Uterus (tissue), 4 donors: ENCODE results near the gene MED29. TPM values are rescaled to one million over a fixed set of nuclear protein-coding genes. Genes with fewer than 3 reads are reported as not detected.

Source experiments
- DNase-seq, 2 donors: peaks; one replicate each; pipeline ENCODE4 v3.0.0-alpha.2; 2019 to 2020
- H3K27ac ChIP-seq, 2 donors: fragments of 200-600 bp; sonication (generic); 1 replicate in 1 of 2; 2 replicates in 1 of 2; pipeline ENCODE4 v1.5.1; 2016 to 2018
- H3K27me3 ChIP-seq, 2 donors: fragments of 200-600 bp; sonication (generic); one replicate each; pipeline ENCODE4 v1.5.1; 2018 to 2019; ENCODE audit warnings: control low read depth in 1 of 2
- H3K36me3 ChIP-seq, 2 donors: fragments of 200-600 bp; sonication (generic); one replicate each; pipeline ENCODE4 v1.5.1; 2019; ENCODE audit warnings: control low read depth in 1 of 2
- H3K4me1 ChIP-seq, 2 donors: fragments of 200-600 bp; sonication (generic); one replicate each; pipeline ENCODE4 v1.5.1; 2018 to 2019; ENCODE audit warnings: control low read depth in 1 of 2
- H3K4me3 ChIP-seq, 2 donors: fragments of 200-600 bp; sonication (generic); 1 replicate in 1 of 2; 2 replicates in 1 of 2; pipeline ENCODE4 v1.5.1; 2018 to 2019; ENCODE audit warnings: mild to moderate bottlenecking in 1 of 2
- H3K9me3 ChIP-seq, 2 donors: fragments of 200-600 bp; sonication (generic); one replicate each; pipeline ENCODE4 v1.5.1; 2019; ENCODE audit warnings: control low read depth in 1 of 2
- POLR2A ChIP-seq, 2 donors: fragments of 450-650 bp; IDR thresholded peaks; one replicate each; pipeline ENCODE4 v1.6.1; 2016; ENCODE audit warnings: antibody characterized with exemption in 2 of 2, mild to moderate bottlenecking in 1 of 2, moderate library complexity in 1 of 2
- intact Hi-C: fragments of 100-400 bp; cut with DNase I; formaldehyde crosslinking; loops from one replicate; pipeline ENCODE4 v1.15.1; 2023; ENCODE audit warnings: low total_unique reads
- microRNA-seq: library from miRNA; unstranded; fragments of <30 nt; microRNA quantifications from one replicate; pipeline ENCODE4, GENCODE V29; 2016; ENCODE audit warnings: borderline microRNAs expressed, borderline replicate concordance
- small RNA-seq: library from RNA; depleted of rRNA; stranded (forward); fragments of <200 nt; gene quantifications from one replicate; pipeline ENCODE3, GENCODE V24; 2016
- total RNA-seq, 4 donors: library from RNA; depleted of rRNA in 3 of 4; stranded (reverse); fragments of >200 nt in 3 of 4; gene quantifications; one replicate each; pipeline versions ENCODE4 v1.1.0 to v1.2.4, GENCODE V29; 2014 to 2023
- TF ChIP-seq, protein P1 (sequence below), 4 experiments: fragments of 200-600 bp in 2 of 4; fragments of 450-650 bp in 2 of 4; sonication (generic) in 2 of 4; IDR thresholded peaks; one replicate each; pipeline ENCODE4 v1.5.1; 2016 to 2019; ENCODE audit warnings: antibody characterized with exemption in 4 of 4, mild to moderate bottlenecking in 2 of 4, moderate library complexity in 1 of 4
- donor health status: DM: yes; HTN: yes; CAD: no.

MED29 gene
- total RNA-seq, 4 donors from 2014 or later, result 15.6 to 282 (median 40.8) TPM

DNA sequence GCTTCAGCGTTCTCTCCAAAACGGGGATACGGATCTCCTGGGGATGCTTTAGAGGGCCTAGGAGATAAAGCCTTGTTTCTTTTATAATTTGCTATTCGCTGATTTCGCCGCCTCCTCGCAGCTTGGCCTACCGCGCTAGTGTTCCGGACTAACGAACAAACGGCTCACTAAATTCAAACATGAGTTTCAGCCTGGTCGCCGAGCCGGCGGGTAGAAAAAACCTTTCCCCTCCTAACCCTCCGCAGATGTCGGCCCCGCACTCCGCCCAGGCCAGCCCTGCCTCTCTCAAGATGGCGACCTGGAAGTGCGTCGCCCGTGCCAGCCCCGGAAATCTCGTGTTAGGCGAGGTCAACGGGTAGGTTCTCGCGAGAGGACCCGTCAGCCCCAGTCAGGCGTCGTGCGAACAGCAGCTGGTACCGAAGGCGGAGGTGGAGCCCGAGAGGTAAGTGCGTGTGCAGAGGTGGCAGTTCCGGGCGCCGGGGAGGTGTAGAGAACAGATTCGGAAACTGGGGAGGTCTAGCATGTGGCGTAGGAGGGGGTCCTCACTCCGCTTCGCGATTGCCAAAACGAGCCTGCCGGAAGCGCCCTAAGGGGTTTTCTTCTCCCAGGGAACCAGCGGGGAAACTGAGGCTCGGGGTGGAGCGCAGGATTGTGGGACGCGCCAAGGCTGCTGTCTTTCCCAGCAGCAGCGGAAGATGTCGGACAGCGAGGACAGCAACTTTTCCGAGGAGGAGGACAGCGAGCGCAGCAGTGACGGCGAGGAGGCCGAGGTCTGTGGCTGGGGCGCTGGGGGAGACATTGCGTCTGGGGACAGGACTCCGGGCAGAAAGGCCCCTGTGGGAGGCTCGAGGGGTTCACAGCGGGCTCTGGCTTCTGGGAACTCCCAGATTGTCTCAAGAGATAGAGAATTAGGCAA, 54.3 kb downstream of the MED29 start, which contains the start of gene SUPT5H:
SUPT5H (plus strand) TSS at position 387 of the 916 bp plus-strand sequence; CDS start at position 696, 309 bp downstream.
- peak within 1 kb of the TSS; percentile 70 to 96 for H3K4me3 ChIP-seq
- H3K27ac ChIP-seq, result peak within 1 kb of the TSS; percentile 94 to 97
- no peaks in the 10 kb centered on the region for H3K27me3 ChIP-seq
- peaks cover 0 to 8% of the 10 kb centered on the region in 2 donors for H3K4me1 ChIP-seq
- no peaks in the 10 kb centered on the region for H3K36me3 ChIP-seq
- TF ChIP-seq, protein P1, sequence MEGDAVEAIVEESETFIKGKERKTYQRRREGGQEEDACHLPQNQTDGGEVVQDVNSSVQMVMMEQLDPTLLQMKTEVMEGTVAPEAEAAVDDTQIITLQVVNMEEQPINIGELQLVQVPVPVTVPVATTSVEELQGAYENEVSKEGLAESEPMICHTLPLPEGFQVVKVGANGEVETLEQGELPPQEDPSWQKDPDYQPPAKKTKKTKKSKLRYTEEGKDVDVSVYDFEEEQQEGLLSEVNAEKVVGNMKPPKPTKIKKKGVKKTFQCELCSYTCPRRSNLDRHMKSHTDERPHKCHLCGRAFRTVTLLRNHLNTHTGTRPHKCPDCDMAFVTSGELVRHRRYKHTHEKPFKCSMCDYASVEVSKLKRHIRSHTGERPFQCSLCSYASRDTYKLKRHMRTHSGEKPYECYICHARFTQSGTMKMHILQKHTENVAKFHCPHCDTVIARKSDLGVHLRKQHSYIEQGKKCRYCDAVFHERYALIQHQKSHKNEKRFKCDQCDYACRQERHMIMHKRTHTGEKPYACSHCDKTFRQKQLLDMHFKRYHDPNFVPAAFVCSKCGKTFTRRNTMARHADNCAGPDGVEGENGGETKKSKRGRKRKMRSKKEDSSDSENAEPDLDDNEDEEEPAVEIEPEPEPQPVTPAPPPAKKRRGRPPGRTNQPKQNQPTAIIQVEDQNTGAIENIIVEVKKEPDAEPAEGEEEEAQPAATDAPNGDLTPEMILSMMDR (IDR thresholded peaks at IDR 0.05), result peak in 1 of 4 experiments; percentile 15
- peak; percentile 91 to 95 for TF ChIP-seq POLR2A (IDR thresholded peaks at IDR 0.05)
- no peaks in the 10 kb centered on the region for H3K9me3 ChIP-seq
- peak; percentile 96 to 97 for DNase-seq
- intact Hi-C loops, result no loop called here

GRCh38 chr19:39446365-39447084, 55.3 kb downstream of the MED29 start:
- Histone ChIP-seq H3K4me1 (peaks cover 0 to 8% of the 10 kb centered on the region in 2 donors), H3K9me3 (no peaks in the 10 kb centered on the region), H3K4me3 (peak overlapping the region; percentile 70 to 96), H3K27me3 (no peaks in the 10 kb centered on the region), H3K27ac (peak overlapping the region; percentile 94 to 97), H3K36me3 (no peaks in the 10 kb centered on the region)
- intact Hi-C loops, result no loop called here
- no peak for DNase-seq
- no peak for TF ChIP-seq POLR2A (IDR thresholded peaks at IDR 0.05)

DNA sequence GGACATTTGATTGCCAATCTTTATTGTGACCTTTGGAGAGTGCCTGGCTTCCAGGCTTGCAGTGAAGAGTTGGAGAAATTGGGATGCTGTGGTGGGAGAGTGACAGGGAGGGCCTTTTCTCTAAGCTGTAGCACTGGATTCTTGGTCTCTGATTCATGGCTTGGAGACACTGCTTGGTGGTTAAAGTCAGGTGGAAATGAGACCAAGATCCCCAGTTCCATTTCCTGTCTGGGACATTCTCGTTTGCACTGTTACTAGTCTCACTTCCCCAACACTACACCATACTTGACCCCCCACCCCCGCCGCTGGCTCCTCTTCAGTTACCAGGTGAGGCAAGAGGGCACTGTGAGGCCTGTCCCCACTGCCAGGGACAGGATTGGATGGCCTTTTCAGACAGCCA, 57.1 kb downstream of the MED29 start:
- DNase-seq, result no peak
- H3K9me3 ChIP-seq, result no peaks in the 10 kb centered on the region
- TF ChIP-seq POLR2A (IDR thresholded peaks at IDR 0.05), result no peak
- TF ChIP-seq, protein P1 (IDR thresholded peaks at IDR 0.05), result no peak
- no peaks in the 10 kb centered on the region for H3K36me3 ChIP-seq
- H3K4me1 ChIP-seq, result peaks cover 0 to 8% of the 10 kb centered on the region in 2 donors
- intact Hi-C loops, result no loop called here
- no peak overlapping the region for H3K4me3 ChIP-seq
- H3K27ac ChIP-seq, result no peak overlapping the region
- H3K27me3 ChIP-seq, result no peaks in the 10 kb centered on the region

GRCh38 chr19:39449116-39449797, 58.1 kb downstream of the MED29 start:
- no peak for TF ChIP-seq POLR2A (IDR thresholded peaks at IDR 0.05)
- TF ChIP-seq, protein P1 (IDR thresholded peaks at IDR 0.05), result no peak

More at GRCh38 chr19:39449116-39449797, 58.1 kb downstream of the MED29 start:
- Histone ChIP-seq H3K27me3 (no peaks in the 10 kb centered on the region), H3K27ac (no peak overlapping the region), H3K36me3 (no peaks in the 10 kb centered on the region), H3K4me1 (peaks cover 0 to 8% of the 10 kb centered on the region in 2 donors), H3K4me3 (no peak overlapping the region), H3K9me3 (no peaks in the 10 kb centered on the region)
- intact Hi-C loops, result no loop called here
- no peak for DNase-seq

Small RNA genes within 50 kb of the gene (microRNA-seq; reads per million reads assigned to microRNA genes)
- gene MIR4530, result 3.9 reads per million

Small RNA genes within 50 kb of the gene (small RNA-seq; reads per million reads assigned to genes)
- gene AC011445.2 (not detected), gene MIR4530 (not detected), gene RN7SL566P (not detected)

Other genes with a start within 250 kb of the MED29 start
- gene NCCRP1, start 194.4 kb upstream of the MED29 start, total RNA-seq, result not detected
- gene SYCN, start 187.1 kb upstream of the MED29 start, total RNA-seq, result not detected
- not detected for gene IFNL3, start 146.4 kb upstream of the MED29 start, total RNA-seq
- under 1 TPM in 1 of 4 donors, not detected in 3; 0.90 TPM for gene IFNL4, start 142.5 kb upstream of the MED29 start, total RNA-seq
- gene IFNL2, start 123.0 kb upstream of the MED29 start, total RNA-seq, result not detected
- not detected for gene IFNL1, start 95.0 kb upstream of the MED29 start, total RNA-seq
- gene LRFN1, start 70.5 kb upstream of the MED29 start, total RNA-seq, result 1 to 10 TPM in 2 of 4 donors, not detected in 2; 1.4 to 4.7 TPM
- 10 to 100 TPM; 10.4 to 43.0 (median 18.9) TPM for gene GMFG, start 55.3 kb upstream of the MED29 start, total RNA-seq
- gene SAMD4B, start 49.0 kb upstream of the MED29 start, total RNA-seq, result 100 to 1,000 TPM in 1 of 4 donors, 10 to 100 TPM in 3; 11.3 to 128 (median 58.6) TPM
- 10 to 100 TPM; 21.8 to 65.6 (median 33.7) TPM for gene PAF1, start 272 bp upstream of the MED29 start, total RNA-seq
- gene ZFP36, start 15.5 kb downstream of the MED29 start, total RNA-seq, result 100 to 1,000 TPM in 2 of 4 donors, 10 to 100 TPM in 1, 1 to 10 TPM in 1; 5.0 to 276 (median 145) TPM
- gene PLEKHG2, start 21.3 kb downstream of the MED29 start, total RNA-seq, result 100 to 1,000 TPM in 1 of 4 donors, 10 to 100 TPM in 1, 1 to 10 TPM in 2; 5.1 to 120 (median 21.6) TPM
- 1,000 to 10,000 TPM in 3 of 4 donors, 10 to 100 TPM in 1; 50.5 to 6,434 (median 2,757) TPM for gene RPS16, start 44.6 kb downstream of the MED29 start, total RNA-seq
- gene SUPT5H, start 54.2 kb downstream of the MED29 start, total RNA-seq, result 100 to 1,000 TPM in 1 of 4 donors, 10 to 100 TPM in 3; 11.8 to 119 (median 40.0) TPM
- gene TIMM50, start 89.5 kb downstream of the MED29 start, total RNA-seq, result 10 to 100 TPM; 21.0 to 48.6 (median 28.5) TPM
- under 1 TPM in 1 of 4 donors, not detected in 3; 0.41 TPM for gene DLL3, start 107.6 kb downstream of the MED29 start, total RNA-seq
- under 1 TPM in 1 of 4 donors, not detected in 3; 0.41 TPM for gene SELENOV, start 123.8 kb downstream of the MED29 start, total RNA-seq
- 1 to 10 TPM in 3 of 4 donors, under 1 TPM in 1; 0.29 to 6.6 (median 5.1) TPM for gene EID2B, start 141.5 kb downstream of the MED29 start, total RNA-seq
- 10 to 100 TPM in 2 of 4 donors, 1 to 10 TPM in 2; 3.8 to 15.5 (median 8.6) TPM for gene EID2, start 148.8 kb downstream of the MED29 start, total RNA-seq
- gene LGALS13, start 211.1 kb downstream of the MED29 start, total RNA-seq, result not detected